GM19463 (cell line): ENCODE measurements around the gene RTN4R.

Experiments used
- ATAC-seq: cut with Tn5 transposase; IDR thresholded peaks from one replicate; pipeline ENCODE4 v1.9.1; 2021; ENCODE audit warnings: mild to moderate bottlenecking, moderate library complexity; ENCODE audit not compliant: unreplicated experiment

RTN4R gene

DNA sequence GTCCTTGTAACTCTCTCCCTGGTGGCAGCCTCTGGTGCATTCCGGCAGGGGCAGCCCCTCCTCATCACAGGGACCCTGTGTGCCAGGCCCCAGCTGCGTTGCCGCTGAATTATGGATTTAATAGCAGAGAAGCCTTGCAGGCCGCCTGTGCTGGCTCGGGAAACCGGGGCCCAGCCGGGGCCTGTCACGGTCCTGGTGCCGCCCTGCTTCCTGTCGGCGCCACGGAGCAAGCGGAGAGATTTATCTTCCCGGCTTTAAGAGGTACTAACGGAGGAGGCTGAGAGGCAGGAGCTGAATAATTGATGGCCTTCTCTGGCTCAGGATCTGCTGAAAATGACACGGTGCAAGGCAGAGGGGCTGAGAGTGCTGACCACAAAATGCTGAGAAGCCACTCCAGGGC is 63.3 kb downstream of the RTN4R start:
- no peak for ATAC-seq

DNA sequence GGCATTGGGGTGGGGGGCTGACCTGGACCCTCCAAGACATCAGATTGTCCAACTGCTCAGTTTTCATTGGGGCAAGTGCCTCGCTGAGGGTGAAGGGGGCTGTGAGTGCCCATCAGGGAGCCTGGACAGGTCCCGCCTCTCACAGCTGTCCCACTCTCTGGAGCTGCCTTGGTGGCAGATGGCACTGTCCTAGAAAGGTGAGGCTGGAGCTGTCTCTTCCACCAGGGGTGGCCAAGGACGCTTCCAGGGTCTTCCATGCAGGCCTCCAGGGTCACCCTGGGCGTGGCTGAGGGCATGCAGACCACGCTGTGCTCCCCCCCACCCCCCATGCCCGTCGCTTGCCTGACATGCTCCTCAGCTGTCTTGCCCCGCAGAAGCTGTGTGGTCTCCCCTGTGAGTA is 63.8 kb downstream of the RTN4R start:
- ATAC-seq = no peak

DNA sequence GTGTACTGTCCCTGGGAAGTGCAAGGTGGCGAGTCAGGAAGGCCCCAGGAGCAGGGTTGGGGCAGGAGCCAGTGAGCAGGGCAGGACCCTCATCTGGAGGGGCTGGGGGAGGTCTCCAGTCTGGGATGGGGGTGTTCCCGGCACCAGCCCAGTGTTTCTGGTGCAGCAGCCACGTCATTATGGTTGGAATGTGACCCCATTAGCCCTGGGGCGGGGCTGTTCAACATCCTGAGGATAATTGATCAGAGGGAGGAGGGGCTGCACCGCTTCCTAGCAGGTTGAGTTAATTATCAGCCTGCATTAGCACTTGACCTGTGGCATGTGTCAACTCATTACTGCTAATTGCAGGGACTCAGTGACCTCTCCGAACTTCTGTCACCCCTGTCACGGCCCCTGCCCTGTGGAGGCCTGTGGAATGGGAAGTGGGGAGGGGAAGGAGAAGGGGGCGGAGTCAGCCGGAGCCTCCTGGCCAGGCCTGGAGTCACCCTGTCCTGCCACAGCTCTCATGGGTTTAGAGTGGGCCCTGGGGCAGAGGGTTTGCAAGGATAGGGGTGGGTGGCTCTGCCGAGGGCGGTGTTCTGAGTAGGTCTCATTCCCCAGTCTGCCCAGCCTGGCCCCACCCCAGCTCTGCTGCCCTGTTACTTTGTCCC is 64.4 kb downstream of the RTN4R start:
- ATAC-seq = no peak

DNA sequence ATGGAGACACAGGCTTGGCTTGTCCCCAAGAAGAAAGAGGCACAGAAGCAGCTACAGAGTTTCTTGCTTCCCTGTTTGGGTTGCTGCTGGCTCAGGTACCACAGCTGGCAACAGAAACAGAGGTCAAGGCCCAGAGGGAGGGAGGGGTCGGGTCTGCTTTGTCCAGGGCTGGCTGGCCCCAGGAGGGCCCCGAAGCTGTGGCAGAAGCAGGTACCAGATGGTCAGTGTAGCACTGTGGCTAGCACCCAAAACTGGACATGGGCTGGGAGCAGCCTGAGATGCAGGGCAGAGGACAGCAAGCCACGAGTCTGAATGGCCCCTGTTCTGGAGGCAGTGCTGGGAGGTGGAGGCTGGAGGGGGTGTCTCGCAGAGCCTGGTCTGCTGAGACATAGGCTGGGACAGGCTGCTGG is 65.0 kb downstream of the RTN4R start:
- no peak for ATAC-seq

DNA sequence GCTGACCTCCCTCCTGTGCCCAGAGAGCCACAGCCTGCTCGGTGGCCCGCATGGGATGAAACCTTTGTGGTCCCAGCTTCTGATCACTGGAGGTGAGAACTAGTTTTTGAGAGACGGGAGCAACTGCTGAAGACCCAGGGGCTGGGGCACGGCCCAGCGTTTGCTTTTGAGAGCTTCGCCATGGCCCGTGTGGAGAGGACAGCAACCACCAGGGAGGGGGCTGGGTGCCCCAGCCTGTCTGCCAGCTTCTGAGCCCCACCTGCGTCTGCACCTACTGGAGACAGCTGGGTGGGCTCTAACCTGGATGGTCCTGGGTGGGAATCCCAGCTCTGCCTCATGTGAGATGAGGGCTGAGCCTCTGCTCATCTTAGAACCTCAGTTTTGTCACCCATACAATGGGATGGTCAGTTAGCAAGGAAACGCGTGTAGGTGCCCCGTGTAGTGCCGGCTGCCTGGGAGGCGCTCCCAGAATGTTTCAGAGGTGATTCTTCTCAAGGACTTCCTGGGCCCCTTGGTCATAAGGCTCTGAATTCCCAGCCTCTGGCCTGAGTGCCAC is 66.2 kb downstream of the RTN4R start:
- no peak for ATAC-seq

DNA sequence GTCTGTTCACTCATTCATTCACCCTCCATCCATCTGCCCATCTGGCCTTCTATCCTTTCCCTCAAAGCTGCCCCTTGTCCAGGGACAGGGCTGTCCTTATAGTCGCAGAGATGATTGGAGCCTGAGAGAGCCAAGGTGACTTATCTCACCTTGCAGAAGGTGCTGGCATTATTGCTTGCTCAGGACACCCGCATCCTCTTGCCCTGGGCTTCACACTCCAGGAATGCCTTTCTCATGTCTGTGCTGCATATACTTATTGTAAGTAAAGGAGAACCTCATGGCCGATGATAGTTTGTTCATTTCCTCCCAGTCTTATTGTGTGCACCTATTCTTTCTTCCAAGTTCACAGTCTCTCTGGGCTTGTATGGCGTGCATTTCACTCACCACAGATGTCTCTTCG is 68.2 kb downstream of the RTN4R start:
- no peak for ATAC-seq

DNA sequence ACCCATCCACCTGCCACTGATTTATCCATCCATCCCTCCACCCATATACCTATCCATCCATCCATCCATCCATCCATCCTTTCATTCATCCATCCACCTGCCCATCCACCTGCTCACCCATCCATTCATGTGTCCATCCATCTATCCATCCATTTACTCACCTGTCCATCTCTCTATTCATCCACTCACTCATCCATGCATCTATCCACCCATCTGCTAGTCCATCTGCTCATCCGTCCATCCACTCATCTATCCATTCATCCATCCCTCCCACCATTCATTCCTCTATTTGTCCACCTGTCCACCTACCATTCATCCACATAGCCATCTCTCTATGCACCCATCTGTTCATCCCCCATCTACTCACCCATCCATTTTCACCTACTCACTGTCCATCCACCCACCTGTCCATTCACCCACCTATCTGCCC is 68.7 kb downstream of the RTN4R start:
- ATAC-seq = no peak

DNA sequence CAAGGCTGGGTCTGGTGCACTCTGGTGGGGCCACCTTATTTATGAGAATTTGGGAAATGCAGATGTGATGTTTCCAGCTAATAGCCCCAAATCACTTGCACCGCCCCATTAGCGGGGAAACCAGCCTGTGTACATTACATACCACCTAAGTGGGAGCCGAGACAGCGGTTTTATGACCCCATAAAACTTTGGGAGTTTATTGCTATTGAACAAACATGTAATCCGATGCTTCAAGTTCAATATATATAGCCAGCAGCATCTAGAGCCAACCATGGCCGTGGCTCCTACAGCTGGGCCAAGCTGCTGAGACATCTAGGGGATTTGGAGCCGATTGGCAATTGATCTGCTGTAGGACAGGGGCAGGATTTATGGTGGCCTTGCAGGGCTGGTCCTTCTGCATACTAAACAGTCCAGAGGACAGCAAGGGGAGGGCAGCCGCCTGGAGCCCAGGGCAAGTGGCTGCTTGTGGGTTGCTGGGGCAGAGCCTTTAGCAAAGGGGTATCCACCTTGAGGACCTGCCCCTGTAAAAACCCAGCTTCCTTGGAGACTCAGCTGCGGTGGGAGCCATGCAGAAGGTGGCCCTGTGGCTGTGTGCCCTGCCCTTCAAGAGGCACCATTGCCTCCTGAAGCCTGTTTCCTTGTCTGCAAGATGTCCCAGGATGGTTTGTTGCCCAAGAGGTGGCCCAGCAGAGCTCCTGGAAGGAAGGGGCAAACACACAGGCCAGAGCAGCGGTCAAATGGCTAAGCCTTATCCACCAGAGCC is 69.4 kb downstream of the RTN4R start:
- ATAC-seq = no peak

DNA sequence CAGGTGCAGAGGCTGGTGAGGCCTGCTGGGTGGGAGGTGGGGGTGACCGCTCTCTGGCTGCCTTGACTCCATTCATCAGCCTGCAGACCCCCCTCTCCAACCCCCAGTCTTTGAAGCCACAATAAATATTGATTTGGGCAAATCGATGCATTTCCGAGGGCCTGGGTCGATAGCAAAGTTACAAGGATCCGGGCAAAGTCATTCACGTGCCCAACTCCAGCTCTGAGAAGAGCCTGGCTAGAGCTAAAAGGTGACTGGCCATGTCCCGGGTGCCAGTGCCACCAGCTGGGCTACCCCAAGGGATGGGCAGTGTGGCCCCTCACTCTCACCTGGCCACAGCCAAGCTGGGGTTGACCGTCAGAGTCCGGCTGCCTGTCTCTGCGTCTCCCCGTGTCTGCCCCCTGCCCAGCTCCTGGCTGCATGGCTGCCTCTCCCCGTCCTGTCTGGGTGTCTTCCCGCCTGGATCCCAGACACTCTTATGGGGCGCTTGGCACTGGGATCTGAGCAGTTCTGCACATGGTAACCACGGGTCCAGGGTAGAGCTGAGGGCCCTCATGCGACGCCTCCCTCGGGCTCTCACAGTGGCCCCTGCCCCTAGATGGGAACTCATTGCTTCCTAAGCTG is 70.6 kb downstream of the RTN4R start:
- no peak for ATAC-seq

- no peak for ATAC-seq
These were observed 71.8 kb downstream of the RTN4R start for GRCh38 chr22:20196094-20196842.

DNA sequence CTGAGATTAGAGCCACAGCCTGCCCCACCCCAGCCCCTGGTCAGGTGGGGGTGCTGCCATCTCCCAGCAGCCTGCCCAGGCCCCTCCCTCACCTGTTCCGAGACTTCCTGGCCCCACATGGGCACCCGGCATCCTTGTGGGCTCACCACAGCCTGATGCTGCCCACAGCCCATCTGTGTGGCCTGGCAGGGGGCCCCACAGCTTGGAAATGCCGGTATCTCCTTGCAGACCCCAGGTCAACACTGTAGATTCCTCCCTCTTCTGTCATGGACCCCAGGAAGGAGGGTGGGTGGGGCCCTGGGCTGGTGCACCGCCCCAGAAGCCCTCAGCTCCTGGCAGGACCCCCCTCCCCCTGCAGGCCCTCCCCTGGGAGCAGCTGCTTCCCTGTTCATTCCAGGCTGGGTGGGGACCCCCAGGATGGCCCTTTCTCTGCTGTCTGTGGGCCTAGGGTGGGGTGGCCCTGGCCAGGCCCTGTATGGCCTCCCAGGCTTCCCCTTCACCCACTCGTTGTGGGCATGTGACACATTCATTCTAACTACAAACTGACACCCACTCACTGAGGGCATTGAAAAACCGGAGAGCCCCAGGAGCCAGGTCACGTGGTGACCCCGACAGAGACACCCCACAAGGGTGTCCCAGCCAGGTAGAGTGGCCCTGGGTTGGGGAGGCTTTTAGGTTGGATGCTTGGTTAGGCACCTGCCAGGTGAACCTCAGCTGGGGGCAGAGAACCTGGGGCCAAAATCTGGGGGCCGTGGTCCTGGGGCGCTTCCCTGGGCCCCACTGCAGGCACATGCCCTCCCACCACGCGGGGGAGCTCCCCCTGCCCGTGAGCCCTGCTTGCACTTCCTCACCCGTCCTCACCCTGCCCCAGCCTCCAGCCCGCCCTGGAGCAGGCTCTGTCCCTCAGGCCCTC is 73.2 kb downstream of the RTN4R start:
- no peak for ATAC-seq

- ATAC-seq = no peak
These were observed 74.2 kb downstream of the RTN4R start for GRCh38 chr22:20193761-20194494.

DNA sequence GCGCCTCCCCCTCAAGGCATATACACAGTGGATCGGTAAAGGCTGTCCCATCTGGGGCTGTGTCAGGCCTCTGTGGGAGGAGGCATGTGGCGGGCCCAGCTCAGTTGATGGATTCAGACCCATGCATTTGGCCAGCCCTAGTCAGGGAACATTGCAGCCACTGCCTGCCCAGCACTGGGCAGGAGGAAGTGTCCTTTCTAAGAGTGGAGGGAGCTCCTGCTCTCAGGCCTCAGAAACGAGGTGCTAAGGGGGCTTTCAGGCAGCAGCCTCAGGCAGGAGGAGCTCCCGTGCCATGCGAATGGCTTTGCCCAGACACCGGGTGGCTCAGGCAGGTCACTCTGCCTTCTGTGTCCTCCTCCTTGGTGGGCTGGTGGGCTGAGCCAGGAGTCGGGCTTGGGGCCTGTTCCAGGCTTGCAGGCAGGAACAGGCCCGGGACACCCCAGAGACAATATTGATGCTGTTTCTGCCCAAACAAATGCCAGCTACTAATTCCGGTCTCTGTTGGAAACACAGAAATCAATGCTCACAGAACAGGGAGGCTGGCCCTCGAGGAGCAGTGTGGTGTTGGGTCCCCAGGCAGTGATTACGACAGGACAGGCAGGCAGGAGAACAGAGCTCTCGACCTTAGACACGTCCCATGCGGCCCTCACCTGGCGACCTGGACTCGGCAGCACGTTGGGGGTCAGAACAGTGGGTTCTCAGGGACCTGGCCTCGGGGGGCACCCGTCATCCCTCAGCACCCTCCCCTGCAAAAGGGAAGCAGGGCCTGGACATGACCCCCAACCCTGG is 75.0 kb downstream of the RTN4R start:
- ATAC-seq = no peak

DNA sequence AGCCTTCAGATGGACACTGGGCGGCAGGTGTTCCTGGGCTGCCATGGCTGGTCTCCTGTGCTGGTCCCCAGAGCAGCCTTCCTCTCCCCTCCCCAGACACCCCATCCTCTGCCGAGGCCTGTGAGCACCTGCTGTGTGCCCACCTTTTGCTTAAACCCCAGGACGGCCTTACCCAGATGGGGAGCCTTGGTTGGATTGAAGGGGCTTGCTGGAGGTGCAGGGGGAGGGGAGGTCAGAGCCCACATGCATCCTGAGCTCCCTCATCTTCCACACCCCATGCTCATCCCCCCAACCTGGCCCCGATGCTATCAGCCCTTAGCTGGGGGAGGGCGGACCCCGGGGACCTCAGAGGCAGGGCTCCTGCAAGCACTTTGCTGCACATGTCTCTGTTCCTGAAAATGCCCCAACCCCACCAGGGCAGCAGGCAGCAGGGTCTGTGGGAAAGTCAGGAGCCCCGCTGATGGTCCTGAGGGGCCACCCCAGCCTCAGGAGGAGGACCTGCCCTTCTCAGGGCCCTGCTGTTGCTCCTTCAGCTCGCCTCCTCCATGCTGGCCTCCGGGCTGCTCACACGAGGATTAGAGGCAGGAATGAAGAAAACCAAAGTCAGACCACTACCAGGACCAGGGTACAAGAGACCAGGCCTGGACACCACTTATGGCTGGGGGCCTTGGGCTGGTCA is 75.7 kb downstream of the RTN4R start:
- ATAC-seq = no peak

GRCh38 chr22:20191803-20192202 is 76.3 kb downstream of the RTN4R start:
- no peak for ATAC-seq
